ENCODE measurements around the gene HOXC11. TPM values are rescaled to one million over a fixed set of nuclear protein-coding genes. Genes with fewer than 3 reads are reported as not detected.

Gene HOXC11
- total RNA-seq (2012; rRNA removed) (not detected in 2 replicates), polyA plus RNA-seq (2012; rRNA removed) (not detected in 2 replicates), Bru-seq, nascent RNA (not detected), BruChase-seq, experiment 1, labeled RNA remaining after a 6-hour chase (not detected), BruChase-seq, experiment 2, labeled RNA remaining after a 2-hour chase (not detected)
- not detected in 2 replicates for polyA plus RNA-seq (2012; cell fraction: cytosol; rRNA removed)
- polyA plus RNA-seq (2012; cell fraction: nucleus; rRNA removed; ENCODE audit: low replicate concordance) = not detected in 2 replicates
- long read RNA-seq = 0 reads

GRCh38 chr12:53972722-53973235 is at the start of gene HOXC11:
HOXC11 (plus strand) TSS chr12:53973126; CDS start chr12:53973242, 116 bp downstream.
- Histone ChIP-seq H2BK120ac (ENCODE audit: low read depth, low read length) (no peak within 1 kb of the TSS), H4K8ac (ENCODE audit: low read depth in 2 of 2, low read length in 2 of 2) (no peak within 1 kb of the TSS), H3K4me2 (ENCODE audit: low read depth, low read length) (no peak within 1 kb of the TSS), H3K4ac (ENCODE audit: low read depth, low read length) (no peak within 1 kb of the TSS), H3K27me3 (ENCODE audit: control insufficient read depth, insufficient read depth, low read length) (peaks cover 98% of the 10 kb centered on the region), H2AK5ac (ENCODE audit: low read depth, low read length) (no peak within 1 kb of the TSS), H3K4me3 (ENCODE audit: insufficient read depth, low read depth, low read length) (no peak within 1 kb of the TSS), H4K20me1 (ENCODE audit: insufficient read depth, low read length) (peaks cover 2% of the 10 kb centered on the region; the same call in 1 of the 2 replicates), H3K36me3 (ENCODE audit: control insufficient read depth, insufficient read depth, low read length) (no peaks in the 10 kb centered on the region), H3K23ac (ENCODE audit: low read depth, low read length) (no peak within 1 kb of the TSS), H3K18ac (ENCODE audit: low read depth, low read length) (no peak within 1 kb of the TSS), H3K4me1 (ENCODE audit: control insufficient read depth, insufficient read depth, low read length) (peaks cover 2% of the 10 kb centered on the region; the same call in 1 of the 2 replicates), H3K9ac (ENCODE audit: low read depth, low read length) (no peak within 1 kb of the TSS), H2BK20ac (ENCODE audit: low read depth, low read length) (no peak within 1 kb of the TSS), H2BK5ac (ENCODE audit: low read depth, low read length, poor library complexity, severe bottlenecking) (no peak within 1 kb of the TSS), H3K56ac (ENCODE audit: extremely low read depth, insufficient read depth, low read length) (no peak within 1 kb of the TSS), H2AFZ (replicated peaks; ENCODE audit: low read length, poor library complexity) (peak within 1 kb of the TSS; percentile 32), H3K9me3 (ENCODE audit: control insufficient read depth, insufficient read depth, low read length) (peaks cover 15% of the 10 kb centered on the region), H4K5ac (ENCODE audit: low read depth, low read length) (no peak within 1 kb of the TSS), H3K79me1 (ENCODE audit: low read depth in 1 of 2, low read length in 2 of 2) (no peaks in the 10 kb centered on the region), H3K27ac (ENCODE audit: insufficient read depth, low read length) (no peak within 1 kb of the TSS), H2BK15ac (ENCODE audit: low read depth, low read length) (no peak within 1 kb of the TSS), H3K9me1 (ENCODE audit: insufficient read depth, low read length) (no peaks in the 10 kb centered on the region), H2AK9ac (replicated peaks; ENCODE audit: low read depth, low read length, poor library complexity) (no peak within 1 kb of the TSS), H3K14ac (replicated peaks; ENCODE audit: low read depth, low read length) (no peak within 1 kb of the TSS), H4K91ac (ENCODE audit: insufficient read depth, low read depth, low read length) (no peak within 1 kb of the TSS)
- WGBS, 2 experiments (ENCODE audit: extremely low coverage in 2 of 2, insufficient read length in 1 of 2) = no CpG with 5 or more reads among the region's 21 CpGs
- TF ChIP-seq RCOR1 (IDR thresholded peaks at IDR 0.05; ENCODE audit: insufficient replicate concordance, low read length) (no peak), BHLHE40 (IDR thresholded peaks at IDR 0.05; ENCODE audit: low read depth, low read length) (no peak), MXI1 (IDR thresholded peaks at IDR 0.05; ENCODE audit: borderline replicate concordance, low read depth, low read length) (no peak), FOS (IDR thresholded peaks at IDR 0.05; ENCODE audit: low read depth, low read length) (no peak)
- ATAC-seq (ENCODE audit: low read depth) = no peak
- dilution Hi-C loops (cut with HindIII; ENCODE audit: low sequenced_read_pairs, unreplicated experiment) = no loop called here
- in situ Hi-C loops (cut with MboI; ENCODE audit: low sequenced_read_pairs) = no loop called here
- ChIA-PET POLR2A (ENCODE audit: unreplicated experiment) (no interaction called here), CTCF (no interaction called here)
- no peak for DNase-seq
- no TSS peak for BruUV-seq (replicated peaks)
- intact Hi-C loops (cut with micrococcal nuclease) = no loop called here
